Activated CD8-positive, alpha-beta T cell treated with anti-CD3 and anti-CD28 coated beads for 36 hours (primary cell): ENCODE data around the gene KCNK2. TPM values are rescaled to one million over a fixed set of nuclear protein-coding genes. Genes with fewer than 3 reads are reported as not detected.

Experiments
- ATAC-seq: fragments of 200-7000 bp; cut with Tn5 transposase; one replicate; pipeline ENCODE4 v1.10.0; 2021; ENCODE audit warnings: mild to moderate bottlenecking, moderate library complexity
- CTCF ChIA-PET: fragments of 350-600 bp; sonication (Branson Sonifier 250); formaldehyde crosslinking; loops from one replicate; lab custom pipeline; 2021; ENCODE audit warnings: antibody characterized with exemption; lab: Charles Lee
- POLR2A ChIA-PET: fragments of 350-600 bp; sonication (Branson Sonifier 250); formaldehyde crosslinking; loops from one replicate; lab custom pipeline; 2021; ENCODE audit warnings: antibody characterized with exemption; lab: Charles Lee
- DNase-seq: peaks from one replicate; pipeline ENCODE4 v3.0.0-alpha.2; 2020
- H3K27ac Mint-ChIP-seq: one replicate; pipeline ENCODE4 v1.8.0; 2021; ENCODE audit warnings: mild to moderate bottlenecking, mixed read lengths
- H3K27me3 Mint-ChIP-seq: one replicate; pipeline ENCODE4 v1.8.0; 2021; ENCODE audit warnings: mixed read lengths
- H3K36me3 Mint-ChIP-seq: one replicate; pipeline ENCODE4 v1.8.0; 2021; ENCODE audit warnings: low read depth, mixed read lengths
- H3K4me1 Mint-ChIP-seq: one replicate; pipeline ENCODE4 v1.8.0; 2021; ENCODE audit warnings: low read depth, mixed read lengths
- H3K4me3 Mint-ChIP-seq: one replicate; pipeline ENCODE4 v1.8.0; 2021; ENCODE audit warnings: mild to moderate bottlenecking, moderate library complexity, mixed read lengths
- H3K9me3 Mint-ChIP-seq: one replicate; pipeline ENCODE4 v1.8.0; 2021; ENCODE audit warnings: mixed read lengths
- intact Hi-C: fragments of 100-400 bp; cut with micrococcal nuclease; formaldehyde crosslinking; loops from one replicate; pipeline ENCODE4 v1.10.0; 2022
- total RNA-seq, 2 experiments: library from RNA; stranded (reverse); gene quantifications; one replicate each; pipeline ENCODE4 v1.2.3, GENCODE V29; 2021
- TF ChIP-seq, protein P1 (sequence below): fragments of 200-600 bp; IDR thresholded peaks from one replicate; pipeline ENCODE4 v1.8.0; 2022; ENCODE audit warnings: antibody characterized with exemption, mild to moderate bottlenecking

Gene KCNK2
- total RNA-seq, 2 experiments from 2014 or later: not detected

DNA sequence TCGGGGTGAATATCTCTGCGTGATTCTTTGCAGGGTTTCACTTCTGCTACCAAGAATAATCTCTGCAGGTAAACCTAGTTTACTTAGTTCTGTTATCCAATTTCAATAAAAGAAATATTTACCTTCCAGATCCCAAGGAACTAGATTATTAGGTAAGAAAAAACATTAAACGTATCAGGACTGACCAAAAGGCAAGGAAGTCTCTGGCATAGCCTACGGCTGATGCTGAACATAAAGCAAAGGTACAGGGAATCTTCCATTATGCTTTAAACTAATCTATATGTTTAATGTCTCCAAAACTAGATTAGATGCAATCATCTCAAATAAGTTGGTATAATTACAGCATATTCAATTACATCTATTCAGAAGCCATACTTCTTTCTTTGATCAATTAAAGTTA is 168.9 kb downstream of the KCNK2 start:
- POLR2A ChIA-PET: no interaction called here
- H3K27me3 Mint-ChIP-seq: no peaks in the 10 kb centered on the region

DNA sequence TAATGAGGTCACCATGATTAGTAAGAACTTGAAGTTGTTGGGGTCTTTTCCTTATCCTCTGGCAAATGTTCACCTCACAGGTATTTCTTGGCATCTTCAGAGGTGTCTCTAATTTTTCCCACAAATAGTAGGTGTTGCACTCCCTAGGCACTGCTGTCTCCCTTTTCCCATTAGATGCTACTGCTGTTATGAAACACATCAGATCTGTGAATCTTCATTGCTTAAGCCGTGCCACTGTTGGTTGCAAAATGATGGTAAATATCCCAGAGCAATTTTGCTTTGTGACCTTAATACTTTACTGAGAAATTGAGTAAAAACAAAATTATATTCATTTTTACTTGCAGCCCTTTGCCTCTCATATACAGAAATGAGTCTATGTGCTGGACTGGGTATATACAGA is 169.6 kb downstream of the KCNK2 start:
- Mint-ChIP-seq H3K9me3 (no peaks in the 10 kb centered on the region), H3K27me3 (no peaks in the 10 kb centered on the region), H3K4me1 (no peaks in the 10 kb centered on the region), H3K27ac (no peak overlapping the region), H3K36me3 (no peaks in the 10 kb centered on the region), H3K4me3 (no peak overlapping the region)
- TF ChIP-seq, protein P1, sequence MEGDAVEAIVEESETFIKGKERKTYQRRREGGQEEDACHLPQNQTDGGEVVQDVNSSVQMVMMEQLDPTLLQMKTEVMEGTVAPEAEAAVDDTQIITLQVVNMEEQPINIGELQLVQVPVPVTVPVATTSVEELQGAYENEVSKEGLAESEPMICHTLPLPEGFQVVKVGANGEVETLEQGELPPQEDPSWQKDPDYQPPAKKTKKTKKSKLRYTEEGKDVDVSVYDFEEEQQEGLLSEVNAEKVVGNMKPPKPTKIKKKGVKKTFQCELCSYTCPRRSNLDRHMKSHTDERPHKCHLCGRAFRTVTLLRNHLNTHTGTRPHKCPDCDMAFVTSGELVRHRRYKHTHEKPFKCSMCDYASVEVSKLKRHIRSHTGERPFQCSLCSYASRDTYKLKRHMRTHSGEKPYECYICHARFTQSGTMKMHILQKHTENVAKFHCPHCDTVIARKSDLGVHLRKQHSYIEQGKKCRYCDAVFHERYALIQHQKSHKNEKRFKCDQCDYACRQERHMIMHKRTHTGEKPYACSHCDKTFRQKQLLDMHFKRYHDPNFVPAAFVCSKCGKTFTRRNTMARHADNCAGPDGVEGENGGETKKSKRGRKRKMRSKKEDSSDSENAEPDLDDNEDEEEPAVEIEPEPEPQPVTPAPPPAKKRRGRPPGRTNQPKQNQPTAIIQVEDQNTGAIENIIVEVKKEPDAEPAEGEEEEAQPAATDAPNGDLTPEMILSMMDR: no peak
- DNase-seq (no peak), ATAC-seq (no peak)
- ChIA-PET CTCF (no interaction called here), POLR2A (no interaction called here)
- intact Hi-C loops: no loop called here

More for the DNA sequence above, 168.9 kb downstream of the KCNK2 start:
- TF ChIP-seq, protein P1: no peak
- H3K4me1 Mint-ChIP-seq: no peaks in the 10 kb centered on the region
- ATAC-seq: no peak
- no peak overlapping the region for H3K4me3 Mint-ChIP-seq
- intact Hi-C loops: no loop called here
- CTCF ChIA-PET: no interaction called here
- no peaks in the 10 kb centered on the region for H3K9me3 Mint-ChIP-seq
- DNase-seq: no peak
- no peak overlapping the region for H3K27ac Mint-ChIP-seq
- no peaks in the 10 kb centered on the region for H3K36me3 Mint-ChIP-seq

DNA sequence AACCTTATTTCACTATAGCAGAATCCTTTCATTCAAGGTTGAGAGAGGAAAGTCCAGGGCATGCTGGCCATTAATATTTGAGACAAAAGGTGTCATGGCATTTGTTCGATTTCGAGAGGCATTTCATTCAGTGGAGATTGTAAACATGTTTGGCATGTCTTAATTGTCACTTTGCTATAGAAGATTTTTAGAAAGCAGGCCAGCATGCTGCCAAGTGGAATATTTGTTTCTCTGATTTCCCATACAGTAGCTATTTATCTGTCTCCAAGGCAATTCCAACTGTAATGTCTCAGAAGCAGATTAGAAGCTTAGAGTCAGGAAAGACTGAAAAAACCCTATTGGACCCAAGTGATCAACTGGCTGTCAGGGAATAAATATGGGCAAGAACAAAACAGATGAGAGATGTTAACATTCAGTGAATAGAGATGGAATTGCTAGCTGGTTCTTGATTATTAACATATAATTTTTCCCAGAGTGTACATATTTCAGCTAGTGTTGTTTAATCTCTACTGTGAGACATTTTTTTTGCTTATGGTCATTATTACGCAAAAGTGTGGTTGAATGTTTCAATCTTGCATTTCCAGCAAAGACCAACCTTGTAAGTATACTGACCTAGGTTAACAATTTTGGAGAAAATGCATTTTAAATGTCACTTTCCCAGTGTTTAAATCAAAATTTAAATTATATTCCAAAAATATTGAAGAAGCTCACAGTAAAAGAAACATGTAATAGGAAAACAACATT is 174.6 kb downstream of the KCNK2 start:
- ChIA-PET POLR2A (no interaction called here), CTCF (no interaction called here)
- no peaks in the 10 kb centered on the region for H3K36me3 Mint-ChIP-seq
- ATAC-seq (no peak), DNase-seq (no peak)
- TF ChIP-seq, protein P1: no peak
- intact Hi-C loops: no loop called here
- no peaks in the 10 kb centered on the region for H3K27me3 Mint-ChIP-seq
- H3K4me3 Mint-ChIP-seq: no peak overlapping the region
- no peaks in the 10 kb centered on the region for H3K4me1 Mint-ChIP-seq
- no peak overlapping the region for H3K27ac Mint-ChIP-seq
- peaks cover 2% of the 10 kb centered on the region for H3K9me3 Mint-ChIP-seq

DNA sequence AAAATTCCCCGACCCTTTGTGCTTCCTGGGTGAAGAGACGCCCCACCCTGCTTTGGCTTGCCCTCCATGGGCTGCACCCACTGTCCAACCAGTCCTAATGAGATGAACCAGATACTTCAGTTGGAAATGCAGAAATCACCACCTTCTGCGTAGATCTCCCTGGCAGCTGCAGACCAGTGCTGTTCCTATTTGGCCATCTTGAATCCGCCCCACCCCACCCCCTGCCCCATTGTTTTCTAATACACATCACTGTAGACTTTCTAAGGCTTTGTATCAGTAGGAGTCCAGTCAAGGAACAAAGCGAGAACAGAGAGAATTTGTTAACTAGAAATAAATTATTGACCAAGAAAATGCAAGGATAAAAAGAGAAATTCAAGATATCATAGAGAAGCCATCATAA is 178.2 kb downstream of the KCNK2 start:
- no peak overlapping the region for H3K27ac Mint-ChIP-seq
- no peaks in the 10 kb centered on the region for H3K36me3 Mint-ChIP-seq
- H3K9me3 Mint-ChIP-seq: peaks cover 2% of the 10 kb centered on the region
- ChIA-PET CTCF (no interaction called here), POLR2A (no interaction called here)
- no peaks in the 10 kb centered on the region for H3K27me3 Mint-ChIP-seq
- no peaks in the 10 kb centered on the region for H3K4me1 Mint-ChIP-seq
- no peak overlapping the region for H3K4me3 Mint-ChIP-seq
- TF ChIP-seq, protein P1: no peak
- ATAC-seq: no peak
- DNase-seq: no peak
- intact Hi-C loops: no loop called here

DNA sequence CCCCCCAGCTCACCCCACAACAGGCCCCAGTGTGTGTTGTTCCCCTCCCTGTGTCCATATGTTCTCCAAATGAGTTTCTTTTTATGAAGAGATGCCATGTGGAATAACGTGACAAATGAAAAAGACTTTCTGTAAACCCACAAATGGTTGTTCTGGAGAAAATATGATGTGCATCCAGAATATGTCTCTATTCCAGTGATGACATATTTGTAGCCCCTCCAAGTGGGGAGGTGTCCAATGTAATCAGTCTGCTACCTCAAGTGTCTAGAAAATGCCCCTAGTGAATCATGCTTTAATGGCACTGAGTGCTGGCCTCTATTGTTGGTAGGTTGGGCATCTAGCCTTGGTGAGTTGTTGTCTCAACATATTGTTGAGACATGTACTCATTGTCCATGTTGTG is 179.6 kb downstream of the KCNK2 start:
- no peak for DNase-seq
- TF ChIP-seq, protein P1: no peak
- Mint-ChIP-seq H3K27me3 (no peaks in the 10 kb centered on the region), H3K4me3 (no peak overlapping the region), H3K4me1 (no peaks in the 10 kb centered on the region), H3K36me3 (no peaks in the 10 kb centered on the region), H3K27ac (no peak overlapping the region), H3K9me3 (peaks cover 2% of the 10 kb centered on the region)
- intact Hi-C loops: no loop called here
- CTCF ChIA-PET: no interaction called here
- no peak for ATAC-seq
- POLR2A ChIA-PET: no interaction called here
